Upper lobe of left lung (tissue), 4 donors: ENCODE measurements around the gene CEACAM1.

Experiments used
- CTCF ChIP-seq, 6 experiments: fragments of 450-650 bp in 4 of 6; fragments of 200-600 bp in 2 of 6; sonication (generic) in 2 of 6; IDR thresholded peaks; one replicate each; pipeline ENCODE4 v1.5.1; 2016 to 2019; ENCODE audit warnings: antibody characterized with exemption in 6 of 6
- POLR2A ChIP-seq, 4 donors: fragments of 450-650 bp; IDR thresholded peaks; one replicate each; pipeline ENCODE4 v1.5.1; 2016 to 2017; ENCODE audit warnings: antibody characterized with exemption in 4 of 4, mild to moderate bottlenecking in 2 of 4

- TF ChIP-seq POLR2A (IDR thresholded peaks at IDR 0.05), result no peak
- no peak for TF ChIP-seq CTCF (IDR thresholded peaks at IDR 0.05)
These were observed 61.0 kb downstream of the CEACAM1 start for GRCh38 chr19:42467183-42467760.
